GM23338 (cell line): ENCODE data around the gene STN1. TPM values are rescaled to one million over a fixed set of nuclear protein-coding genes. Genes with fewer than 3 reads are reported as not detected.

ENCODE experiments used
- ATAC-seq: fragments of 200-7000 bp; cut with Tn5 transposase; 3 replicates; pipeline ENCODE4 v1.9.1; 2020
- DNase-seq: peaks from one replicate; pipeline ENCODE4 v3.0.0-alpha.2; 2015; ENCODE audit warnings: low spot score
- H2AFZ ChIP-seq: fragments of 200-600 bp; sonication (generic); 2 replicates; pipeline ENCODE4 v1.8.0; 2016; ENCODE audit warnings: antibody characterized with exemption, mild to moderate bottlenecking, moderate library complexity
- H3F3A ChIP-seq: fragments of 200-600 bp; sonication (generic); replicated peaks from 2 replicates; pipeline ENCODE4 v1.8.0; 2017; ENCODE audit warnings: antibody characterized with exemption, mixed run types, low read depth
- H3K27ac ChIP-seq: fragments of 200-600 bp; sonication (generic); 2 replicates; pipeline ENCODE4 v1.6.1; 2016; ENCODE audit warnings: low read depth
- H3K27me3 ChIP-seq: fragments of 200-600 bp; sonication (generic); 2 replicates; pipeline ENCODE4 v1.8.0; 2016; ENCODE audit warnings: mild to moderate bottlenecking, mixed run types, moderate library complexity; ENCODE audit not compliant: insufficient read depth
- H3K36me3 ChIP-seq: fragments of 200-600 bp; sonication (generic); 2 replicates; pipeline ENCODE4 v1.8.0; 2016; ENCODE audit warnings: mild to moderate bottlenecking; ENCODE audit not compliant: insufficient read depth
- H3K4me1 ChIP-seq: fragments of 200-600 bp; sonication (generic); 2 replicates; pipeline ENCODE4 v1.8.0; 2016; ENCODE audit warnings: mild to moderate bottlenecking, moderate library complexity; ENCODE audit not compliant: insufficient read depth
- H3K4me2 ChIP-seq: fragments of 200-600 bp; sonication (generic); 2 replicates; pipeline ENCODE4 v1.7.1; 2017; ENCODE audit warnings: mixed run types
- H3K4me3 ChIP-seq: fragments of 200-600 bp; sonication (generic); 2 replicates; pipeline ENCODE4 v1.6.1; 2016; ENCODE audit warnings: mixed run types
- H3K79me2 ChIP-seq: fragments of 200-600 bp; sonication (generic); replicated peaks from 2 replicates; pipeline ENCODE4 v1.8.0; 2017; ENCODE audit warnings: mild to moderate bottlenecking; ENCODE audit not compliant: insufficient read depth
- H3K9me2 ChIP-seq: fragments of 200-600 bp; sonication (generic); 2 replicates; pipeline ENCODE4 v1.8.0; 2017; ENCODE audit not compliant: insufficient read depth
- H4K20me1 ChIP-seq: fragments of 200-600 bp; sonication (generic); replicated peaks from 2 replicates; pipeline ENCODE4 v1.8.0; 2017; ENCODE audit warnings: mild to moderate bottlenecking; ENCODE audit not compliant: insufficient read depth
- H3K27ac Mint-ChIP-seq: 2 replicates; pipeline ENCODE4 v1.8.0; 2020; ENCODE audit warnings: inconsistent platforms, mild to moderate bottlenecking, moderate library complexity, mixed read lengths
- H3K27me3 Mint-ChIP-seq: 3 replicates; pipeline ENCODE4 v1.8.0; 2022; ENCODE audit warnings: low read depth, mild to moderate bottlenecking, moderate library complexity, mixed read lengths, inconsistent platforms; ENCODE audit not compliant: insufficient read depth, poor library complexity
- H3K36me3 Mint-ChIP-seq: 3 replicates; pipeline ENCODE4 v1.8.0; 2021; ENCODE audit warnings: low read depth, mild to moderate bottlenecking, inconsistent platforms, moderate library complexity, mixed read lengths
- H3K4me1 Mint-ChIP-seq: 3 replicates; pipeline ENCODE4 v1.8.0; 2020; ENCODE audit warnings: mild to moderate bottlenecking, inconsistent platforms, mixed read lengths
- H3K4me3 Mint-ChIP-seq: 3 replicates; pipeline ENCODE4 v1.8.0; 2021; ENCODE audit warnings: moderate library complexity, mild to moderate bottlenecking, inconsistent platforms, mixed read lengths
- H3K9me3 Mint-ChIP-seq: 3 replicates; pipeline ENCODE4 v1.8.0; 2020; ENCODE audit warnings: moderate library complexity, mild to moderate bottlenecking, inconsistent platforms, mixed read lengths
- ETS1 ChIP-seq: IDR thresholded peaks from 2 replicates; pipeline ENCODE4 v1.6.1; 2016; ENCODE audit warnings: antibody characterized with exemption
- EZH2 ChIP-seq: fragments of 200-600 bp; sonication (generic); IDR thresholded peaks from one replicate; pipeline ENCODE4 v1.8.0; 2017; ENCODE audit warnings: antibody characterized with exemption, mild to moderate bottlenecking, low read depth; ENCODE audit not compliant: unreplicated experiment
- EZH2phosphoT487 ChIP-seq: fragments of 200-600 bp; sonication (generic); IDR thresholded peaks from one replicate; pipeline ENCODE4 v1.8.1; 2018; ENCODE audit warnings: antibody characterized with exemption; ENCODE audit not compliant: unreplicated experiment
- JUNB ChIP-seq: IDR thresholded peaks from one replicate; pipeline ENCODE4 v1.6.1; 2016; ENCODE audit warnings: antibody characterized with exemption; ENCODE audit not compliant: unreplicated experiment
- POLR2AphosphoS5 ChIP-seq: IDR thresholded peaks from 2 replicates; pipeline ENCODE4 v1.6.1; 2016; ENCODE audit warnings: antibody characterized with exemption, low read depth
- REST ChIP-seq: IDR thresholded peaks from one replicate; pipeline ENCODE4 v1.6.1; 2018; ENCODE audit warnings: antibody characterized with exemption; ENCODE audit not compliant: unreplicated experiment
- ZNF114 ChIP-seq: fragments of 250-450 bp; sonication (Bioruptor Pico); IDR thresholded peaks from 2 replicates; pipeline ENCODE4 v1.5.0; 2020; ENCODE audit warnings: mild to moderate bottlenecking, moderate library complexity
- ZNF331 ChIP-seq: fragments of 250-450 bp; sonication (Bioruptor Pico); IDR thresholded peaks from 2 replicates; pipeline ENCODE4 v1.5.0; 2020; ENCODE audit warnings: low read depth, mild to moderate bottlenecking, moderate library complexity
- polyA plus RNA-seq: library from polyadenylated mRNA; unstranded; fragments of >200 nt; fragmentation: Nextera tagmentation; extraction: Ambion mirVana; gene quantifications from 2 replicates; pipeline ENCODE4 v1.2.1, GENCODE V29; 2016
- total RNA-seq: library from RNA; depleted of rRNA; stranded (reverse); fragments of >200 nt; shearing (Covaris generic); gene quantifications from 2 replicates; pipeline ENCODE4 v1.2.3, GENCODE V29; 2014
- TF ChIP-seq, protein P1 (sequence below): fragments of 250-450 bp; sonication (Bioruptor Pico); IDR thresholded peaks from 2 replicates; pipeline ENCODE4 v1.5.0; 2020; ENCODE audit warnings: mild to moderate bottlenecking, moderate library complexity

Gene STN1
- total and polyA plus RNA-seq, 2 experiments from 2014 or later: 7.2 to 11.3 TPM

GRCh38 chr10:103942866-103943265 is 24.9 kb upstream of the STN1 start (continued):
- TF ChIP-seq, protein P1, sequence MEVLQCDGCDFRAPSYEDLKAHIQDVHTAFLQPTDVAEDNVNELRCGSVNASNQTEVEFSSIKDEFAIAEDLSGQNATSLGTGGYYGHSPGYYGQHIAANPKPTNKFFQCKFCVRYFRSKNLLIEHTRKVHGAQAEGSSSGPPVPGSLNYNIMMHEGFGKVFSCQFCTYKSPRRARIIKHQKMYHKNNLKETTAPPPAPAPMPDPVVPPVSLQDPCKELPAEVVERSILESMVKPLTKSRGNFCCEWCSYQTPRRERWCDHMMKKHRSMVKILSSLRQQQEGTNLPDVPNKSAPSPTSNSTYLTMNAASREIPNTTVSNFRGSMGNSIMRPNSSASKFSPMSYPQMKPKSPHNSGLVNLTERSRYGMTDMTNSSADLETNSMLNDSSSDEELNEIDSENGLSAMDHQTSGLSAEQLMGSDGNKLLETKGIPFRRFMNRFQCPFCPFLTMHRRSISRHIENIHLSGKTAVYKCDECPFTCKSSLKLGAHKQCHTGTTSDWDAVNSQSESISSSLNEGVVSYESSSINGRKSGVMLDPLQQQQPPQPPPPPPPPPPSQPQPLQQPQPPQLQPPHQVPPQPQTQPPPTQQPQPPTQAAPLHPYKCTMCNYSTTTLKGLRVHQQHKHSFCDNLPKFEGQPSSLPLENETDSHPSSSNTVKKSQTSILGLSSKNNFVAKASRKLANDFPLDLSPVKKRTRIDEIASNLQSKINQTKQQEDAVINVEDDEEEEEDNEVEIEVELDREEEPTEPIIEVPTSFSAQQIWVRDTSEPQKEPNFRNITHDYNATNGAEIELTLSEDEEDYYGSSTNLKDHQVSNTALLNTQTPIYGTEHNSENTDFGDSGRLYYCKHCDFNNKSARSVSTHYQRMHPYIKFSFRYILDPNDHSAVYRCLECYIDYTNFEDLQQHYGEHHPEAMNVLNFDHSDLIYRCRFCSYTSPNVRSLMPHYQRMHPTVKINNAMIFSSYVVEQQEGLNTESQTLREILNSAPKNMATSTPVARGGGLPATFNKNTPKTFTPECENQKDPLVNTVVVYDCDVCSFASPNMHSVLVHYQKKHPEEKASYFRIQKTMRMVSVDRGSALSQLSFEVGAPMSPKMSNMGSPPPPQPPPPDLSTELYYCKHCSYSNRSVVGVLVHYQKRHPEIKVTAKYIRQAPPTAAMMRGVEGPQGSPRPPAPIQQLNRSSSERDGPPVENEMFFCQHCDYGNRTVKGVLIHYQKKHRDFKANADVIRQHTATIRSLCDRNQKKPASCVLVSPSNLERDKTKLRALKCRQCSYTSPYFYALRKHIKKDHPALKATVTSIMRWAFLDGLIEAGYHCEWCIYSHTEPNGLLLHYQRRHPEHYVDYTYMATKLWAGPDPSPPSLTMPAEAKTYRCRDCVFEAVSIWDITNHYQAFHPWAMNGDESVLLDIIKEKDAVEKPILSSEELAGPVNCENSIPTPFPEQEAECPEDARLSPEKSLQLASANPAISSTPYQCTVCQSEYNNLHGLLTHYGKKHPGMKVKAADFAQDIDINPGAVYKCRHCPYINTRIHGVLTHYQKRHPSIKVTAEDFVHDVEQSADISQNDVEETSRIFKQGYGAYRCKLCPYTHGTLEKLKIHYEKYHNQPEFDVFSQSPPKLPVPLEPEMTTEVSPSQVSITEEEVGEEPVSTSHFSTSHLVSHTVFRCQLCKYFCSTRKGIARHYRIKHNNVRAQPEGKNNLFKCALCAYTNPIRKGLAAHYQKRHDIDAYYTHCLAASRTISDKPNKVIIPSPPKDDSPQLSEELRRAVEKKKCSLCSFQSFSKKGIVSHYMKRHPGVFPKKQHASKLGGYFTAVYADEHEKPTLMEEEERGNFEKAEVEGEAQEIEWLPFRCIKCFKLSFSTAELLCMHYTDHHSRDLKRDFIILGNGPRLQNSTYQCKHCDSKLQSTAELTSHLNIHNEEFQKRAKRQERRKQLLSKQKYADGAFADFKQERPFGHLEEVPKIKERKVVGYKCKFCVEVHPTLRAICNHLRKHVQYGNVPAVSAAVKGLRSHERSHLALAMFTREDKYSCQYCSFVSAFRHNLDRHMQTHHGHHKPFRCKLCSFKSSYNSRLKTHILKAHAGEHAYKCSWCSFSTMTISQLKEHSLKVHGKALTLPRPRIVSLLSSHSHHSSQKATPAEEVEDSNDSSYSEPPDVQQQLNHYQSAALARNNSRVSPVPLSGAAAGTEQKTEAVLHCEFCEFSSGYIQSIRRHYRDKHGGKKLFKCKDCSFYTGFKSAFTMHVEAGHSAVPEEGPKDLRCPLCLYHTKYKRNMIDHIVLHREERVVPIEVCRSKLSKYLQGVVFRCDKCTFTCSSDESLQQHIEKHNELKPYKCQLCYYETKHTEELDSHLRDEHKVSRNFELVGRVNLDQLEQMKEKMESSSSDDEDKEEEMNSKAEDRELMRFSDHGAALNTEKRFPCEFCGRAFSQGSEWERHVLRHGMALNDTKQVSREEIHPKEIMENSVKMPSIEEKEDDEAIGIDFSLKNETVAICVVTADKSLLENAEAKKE (CRISPR knock-in tag): no peak
- TF ChIP-seq POLR2AphosphoS5: no peak
- no peak for TF ChIP-seq ETS1

DNA sequence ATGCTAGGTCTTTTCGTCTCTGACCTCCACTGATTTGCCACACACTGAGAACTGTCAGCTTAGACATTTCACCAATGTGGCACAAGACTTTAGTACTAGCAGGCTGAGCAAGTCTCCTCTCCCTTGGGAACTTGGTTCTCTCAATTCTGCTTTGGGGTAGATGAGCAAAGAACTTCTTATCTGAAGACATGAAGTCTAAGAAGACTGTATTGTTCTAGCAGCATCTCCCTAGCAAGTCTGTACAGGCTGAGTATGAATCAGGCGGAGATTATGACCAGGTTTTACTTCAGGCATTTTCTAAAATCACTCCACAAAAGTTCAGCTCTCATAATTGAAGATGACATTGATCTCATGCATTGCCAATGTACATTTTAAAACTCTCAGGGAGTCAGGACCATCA is 23.8 kb upstream of the STN1 start:
- ATAC-seq: no peak
- Histone ChIP-seq H3K79me2 (no peaks in the 10 kb centered on the region), H3K4me2 (no peak overlapping the region), H3K9me2 (no peaks in the 10 kb centered on the region), H3F3A (no peaks in the 10 kb centered on the region), H3K36me3 (no peaks in the 10 kb centered on the region), H3K27me3 (no peaks in the 10 kb centered on the region), H2AFZ (peak overlapping the region; percentile 12; the same call in 1 of the 2 replicates), H3K4me3 (no peak overlapping the region), H4K20me1 (no peaks in the 10 kb centered on the region), H3K4me1 (no peaks in the 10 kb centered on the region), H3K27ac (no peak overlapping the region)
- Mint-ChIP-seq H3K9me3 (no peaks in the 10 kb centered on the region), H3K36me3 (no peaks in the 10 kb centered on the region), H3K4me3 (no peak overlapping the region), H3K4me1 (no peaks in the 10 kb centered on the region), H3K27me3 (no peaks in the 10 kb centered on the region), H3K27ac (no peak overlapping the region)
- DNase-seq: no peak
- TF ChIP-seq ETS1 (no peak), JUNB (no peak), EZH2phosphoT487 (no peak), ZNF114 (CRISPR knock-in tag) (no peak), POLR2AphosphoS5 (no peak), ZNF331 (CRISPR knock-in tag) (no peak), EZH2 (no peak), REST (no peak)
